Thoracic aorta (tissue), 2 donors: ENCODE measurements around the gene ZDHHC3. TPM values are rescaled to one million over a fixed set of nuclear protein-coding genes. Genes with fewer than 3 reads are reported as not detected.
"Not testable (repeated sequence)": the region's sequence is repeated elsewhere in the genome, so short reads cannot be mapped to it uniquely, and the experiment has no call there.

Source experiments
- ATAC-seq: fragments of 150-250 bp; one replicate; pipeline ENCODE4 v1.8.0; 2017; ENCODE audit warnings: low read depth; ENCODE audit not compliant: insufficient number of reproducible peaks, low FRiP score
- DNase-seq: peaks from one replicate; pipeline ENCODE4 v3.0.0-alpha.2; 2020; ENCODE audit warnings: low spot score
- H3K27ac ChIP-seq, 2 donors: fragments of 200-600 bp; sonication (generic); 1 replicate in 1 of 2; 2 replicates in 1 of 2; pipeline ENCODE4 v1.5.1; 2016; ENCODE audit warnings: mild to moderate bottlenecking in 2 of 2, moderate library complexity in 2 of 2
- H3K27me3 ChIP-seq: fragments of 200-600 bp; sonication (generic); replicated peaks from 2 replicates; pipeline ENCODE4 v1.6.0; 2016; ENCODE audit warnings: mild to moderate bottlenecking; ENCODE audit not compliant: insufficient read depth
- H3K36me3 ChIP-seq: fragments of 200-600 bp; sonication (generic); one replicate; pipeline ENCODE4 v1.5.1; 2016
- H3K4me1 ChIP-seq, 2 donors: fragments of 200-600 bp; sonication (generic); 1 replicate in 1 of 2; 2 replicates in 1 of 2; pipeline versions ENCODE4 v1.5.1 to v1.6.0; 2016; ENCODE audit warnings: low read depth in 2 of 2, mild to moderate bottlenecking in 1 of 2; ENCODE audit not compliant: control insufficient read depth in 1 of 2
- H3K4me3 ChIP-seq: fragments of 200-600 bp; sonication (generic); 2 replicates; pipeline ENCODE4 v1.5.1; 2016; ENCODE audit warnings: mild to moderate bottlenecking
- H3K9me3 ChIP-seq: fragments of 200-600 bp; sonication (generic); 2 replicates; pipeline ENCODE4 v1.5.1; 2016
- total RNA-seq, 2 donors: library from RNA; depleted of rRNA; stranded (reverse); fragments of >200 nt; gene quantifications; one replicate each; pipeline versions ENCODE4 v1.1.0 to v1.2.3, GENCODE V29; 2016
- TF ChIP-seq, protein P1 (sequence below): fragments of 200-600 bp; sonication (generic); IDR thresholded peaks from one replicate; pipeline ENCODE4 v1.5.1; 2019; ENCODE audit warnings: antibody characterized with exemption

The ZDHHC3 gene
- total RNA-seq, 2 donors from 2014 or later, result 70.8 to 72.3 TPM

GRCh38 chr3:44991326-44991725 is 15.4 kb upstream of the ZDHHC3 start:
- no peaks in the 10 kb centered on the region for H3K36me3 ChIP-seq
- TF ChIP-seq, protein P1, sequence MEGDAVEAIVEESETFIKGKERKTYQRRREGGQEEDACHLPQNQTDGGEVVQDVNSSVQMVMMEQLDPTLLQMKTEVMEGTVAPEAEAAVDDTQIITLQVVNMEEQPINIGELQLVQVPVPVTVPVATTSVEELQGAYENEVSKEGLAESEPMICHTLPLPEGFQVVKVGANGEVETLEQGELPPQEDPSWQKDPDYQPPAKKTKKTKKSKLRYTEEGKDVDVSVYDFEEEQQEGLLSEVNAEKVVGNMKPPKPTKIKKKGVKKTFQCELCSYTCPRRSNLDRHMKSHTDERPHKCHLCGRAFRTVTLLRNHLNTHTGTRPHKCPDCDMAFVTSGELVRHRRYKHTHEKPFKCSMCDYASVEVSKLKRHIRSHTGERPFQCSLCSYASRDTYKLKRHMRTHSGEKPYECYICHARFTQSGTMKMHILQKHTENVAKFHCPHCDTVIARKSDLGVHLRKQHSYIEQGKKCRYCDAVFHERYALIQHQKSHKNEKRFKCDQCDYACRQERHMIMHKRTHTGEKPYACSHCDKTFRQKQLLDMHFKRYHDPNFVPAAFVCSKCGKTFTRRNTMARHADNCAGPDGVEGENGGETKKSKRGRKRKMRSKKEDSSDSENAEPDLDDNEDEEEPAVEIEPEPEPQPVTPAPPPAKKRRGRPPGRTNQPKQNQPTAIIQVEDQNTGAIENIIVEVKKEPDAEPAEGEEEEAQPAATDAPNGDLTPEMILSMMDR, result no peak
- peaks cover 8 to 12% of the 10 kb centered on the region in 2 donors for H3K4me1 ChIP-seq
- DNase-seq (no peak), ATAC-seq (no peak)
- H3K9me3 ChIP-seq, result no peaks in the 10 kb centered on the region
- no peaks in the 10 kb centered on the region for H3K27me3 ChIP-seq
- no peak overlapping the region for H3K4me3 ChIP-seq
- H3K27ac ChIP-seq, result no peak overlapping the region

DNA sequence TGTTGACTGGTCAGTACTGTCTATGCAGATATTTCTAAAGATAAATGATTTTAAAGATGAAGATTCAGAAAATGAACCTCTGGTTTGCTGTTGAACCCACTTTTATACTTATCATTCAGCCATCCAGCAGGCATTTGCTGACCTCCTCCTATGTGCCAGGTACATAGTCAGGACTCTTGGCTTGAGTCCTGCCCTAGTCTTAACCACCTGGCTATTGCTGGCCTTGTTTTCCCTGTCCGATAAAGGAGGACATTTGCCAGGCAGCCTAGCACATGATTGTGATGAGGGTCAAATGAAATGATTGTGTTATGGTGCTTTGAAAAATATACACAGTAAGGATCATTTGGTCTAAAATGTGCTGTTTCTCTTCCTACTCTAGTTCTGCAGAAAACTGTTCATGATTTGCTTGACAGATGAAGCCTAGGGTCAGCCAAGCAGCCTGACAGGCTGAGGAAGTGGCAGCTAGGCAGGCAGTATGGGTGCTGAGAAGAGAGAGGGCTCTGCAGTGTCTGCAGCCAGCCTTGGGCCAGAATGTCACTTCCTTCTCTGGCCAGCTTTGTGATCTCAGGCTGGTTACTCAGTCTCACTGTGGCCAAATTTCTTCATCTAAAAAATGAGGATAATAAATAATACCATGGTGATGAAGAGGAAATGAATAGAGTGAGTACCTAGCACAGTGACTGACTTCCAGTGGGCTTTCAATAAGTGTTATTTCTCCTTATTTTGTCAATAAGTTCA is 13.8 kb upstream of the ZDHHC3 start:
- no peak overlapping the region for H3K27ac ChIP-seq
- no peaks in the 10 kb centered on the region for H3K9me3 ChIP-seq
- H3K27me3 ChIP-seq, result no peaks in the 10 kb centered on the region
- H3K4me1 ChIP-seq, result peaks cover 0 to under 1% of the 10 kb centered on the region in 2 donors
- H3K4me3 ChIP-seq, result no peak overlapping the region
- TF ChIP-seq, protein P1, result no peak
- DNase-seq, result no peak
- no peaks in the 10 kb centered on the region for H3K36me3 ChIP-seq
- ATAC-seq, result no peak

- TF ChIP-seq, protein P1, result no peak
- no peaks in the 10 kb centered on the region for H3K4me1 ChIP-seq
- H3K36me3 ChIP-seq, result no peaks in the 10 kb centered on the region
- no peak for DNase-seq
- H3K27me3 ChIP-seq, result no peaks in the 10 kb centered on the region
- H3K4me3 ChIP-seq, result no peak overlapping the region
- ATAC-seq, result no peak
- H3K27ac ChIP-seq, result no peak overlapping the region
- H3K9me3 ChIP-seq, result no peaks in the 10 kb centered on the region
Observed at GRCh38 chr3:44989141-44989540, 13.2 kb upstream of the ZDHHC3 start.

GRCh38 chr3:44988073-44988472 is 12.1 kb upstream of the ZDHHC3 start:
- no peak for ATAC-seq
- H3K27ac ChIP-seq, result no peak overlapping the region
- TF ChIP-seq, protein P1, result peak; percentile 25
- no peaks in the 10 kb centered on the region for H3K27me3 ChIP-seq
- H3K36me3 ChIP-seq, result no peaks in the 10 kb centered on the region
- no peak overlapping the region for H3K4me3 ChIP-seq
- DNase-seq, result no peak
- H3K4me1 ChIP-seq, result peaks cover 0 to 7% of the 10 kb centered on the region in 2 donors
- H3K9me3 ChIP-seq, result no peaks in the 10 kb centered on the region

DNA sequence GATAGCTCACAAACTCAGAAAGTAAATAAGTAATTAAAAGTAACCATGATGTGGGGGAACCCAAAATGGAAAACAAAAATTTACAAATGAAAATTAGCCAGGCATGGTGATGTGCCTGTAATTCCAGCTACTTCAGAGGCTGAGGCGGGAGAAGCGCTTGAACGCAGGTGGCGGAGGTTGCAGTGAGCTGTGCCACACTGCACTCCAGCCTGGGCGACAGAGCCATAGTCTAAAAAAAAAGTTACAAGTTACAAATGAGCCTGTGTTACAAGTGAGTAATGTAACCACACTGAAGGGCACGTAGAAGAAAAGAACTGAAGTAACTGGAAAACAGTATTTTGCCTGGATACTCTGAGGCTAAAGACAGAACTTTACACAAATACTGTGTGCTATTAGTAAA is 11.4 kb upstream of the ZDHHC3 start:
- Histone ChIP-seq H3K9me3 (no peaks in the 10 kb centered on the region), H3K36me3 (no peaks in the 10 kb centered on the region), H3K27ac (no peak overlapping the region), H3K4me3 (no peak overlapping the region), H3K27me3 (no peaks in the 10 kb centered on the region), H3K4me1 (peaks cover 0 to 11% of the 10 kb centered on the region in 2 donors)
- TF ChIP-seq, protein P1, result no peak
- DNase-seq (no peak), ATAC-seq (no peak)

DNA sequence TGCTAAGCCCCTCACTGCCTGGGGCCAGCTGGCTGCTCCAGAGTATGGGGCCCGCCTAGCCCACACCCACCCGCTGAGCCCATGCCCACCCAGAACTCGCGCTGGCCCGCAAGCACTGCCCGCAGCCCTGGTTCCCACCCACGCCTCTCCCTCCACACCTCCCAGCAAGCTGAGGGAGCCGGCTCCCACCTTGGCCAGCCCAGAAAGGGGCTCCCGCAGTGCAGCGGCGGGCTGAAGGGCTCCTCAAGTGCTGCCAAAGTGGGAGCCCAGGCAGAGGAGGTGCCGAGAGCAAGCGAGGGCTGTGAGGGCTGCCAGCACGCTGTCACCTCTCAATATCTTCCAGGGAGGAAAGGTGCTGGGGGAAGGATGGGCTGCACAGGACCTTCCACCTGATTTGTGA is 10.4 kb upstream of the ZDHHC3 start:
- H3K27me3 ChIP-seq, H3K36me3 ChIP-seq, ATAC-seq, H3K4me3 ChIP-seq, H3K27ac ChIP-seq, H3K9me3 ChIP-seq, DNase-seq: not testable (repeated sequence)
- H3K4me1 ChIP-seq, result peaks cover 0 to 11% of the 10 kb centered on the region in 2 donors
